ENCODE measurements around the gene ZYG11A.
"Not testable (repeated sequence)": the region's sequence is repeated elsewhere in the genome, so short reads cannot be mapped to it uniquely, and the experiment has no call there.

Gene ZYG11A

DNA sequence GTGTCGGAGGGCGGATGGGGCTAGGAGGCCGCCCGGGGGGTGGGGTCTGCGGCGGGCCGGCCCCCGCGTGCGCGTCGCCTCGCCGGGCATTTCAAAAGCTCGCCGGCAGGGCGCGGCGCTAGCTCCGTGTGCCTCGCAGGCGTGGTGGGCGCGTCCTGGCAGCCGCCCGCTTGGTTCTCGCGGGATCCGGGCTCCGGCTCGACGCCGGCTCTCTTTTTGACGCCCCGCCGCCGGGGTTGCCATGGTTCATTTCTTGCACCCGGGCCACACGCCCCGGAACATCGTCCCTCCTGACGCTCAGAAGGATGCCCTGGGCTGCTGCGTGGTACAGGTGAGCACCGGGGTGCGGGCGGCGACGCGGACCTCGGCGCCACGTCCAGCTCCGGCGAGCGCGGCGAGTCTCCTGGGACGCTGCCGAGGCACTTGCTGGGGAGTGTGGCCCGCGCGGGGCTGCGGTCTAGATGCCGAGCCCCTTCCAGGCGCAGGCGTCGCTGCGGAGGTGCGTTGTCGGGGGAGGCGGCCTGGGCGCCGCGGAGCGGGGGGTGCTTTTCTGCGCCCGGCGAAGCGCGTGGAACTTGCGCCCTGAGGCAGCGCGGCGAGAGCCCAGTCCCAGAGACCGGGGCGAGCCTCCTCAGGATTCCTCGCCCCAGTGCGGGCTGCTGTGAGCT, at the start of gene ZYG11A:
ZYG11A (plus strand) TSS at position 118 of the 668 bp plus-strand sequence; CDS start at position 242, 124 bp downstream.
- DNase-seq: peak; percentile 80

DNA sequence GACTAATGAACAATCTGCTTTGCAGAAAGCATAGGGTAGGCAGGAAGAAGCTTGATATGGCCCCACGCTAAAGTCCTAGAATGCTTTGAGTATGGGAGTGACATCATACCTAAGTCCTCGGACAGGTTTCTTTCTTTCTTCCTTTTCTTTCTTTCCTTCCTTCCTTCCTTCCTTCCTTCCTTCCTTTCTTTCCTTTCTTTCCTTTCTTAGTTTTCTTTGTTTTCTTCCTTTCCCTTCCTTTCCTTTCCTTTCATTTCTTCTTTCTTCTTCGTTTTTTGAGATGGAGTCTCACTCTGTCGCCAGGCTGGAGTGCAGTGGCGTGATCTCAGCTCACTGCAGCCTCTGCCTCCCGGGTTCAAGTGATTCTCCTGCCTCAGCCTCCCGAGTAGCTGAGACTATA, 48.8 kb upstream of the ZYG11A start:
- DNase-seq: not testable (repeated sequence)

DNA sequence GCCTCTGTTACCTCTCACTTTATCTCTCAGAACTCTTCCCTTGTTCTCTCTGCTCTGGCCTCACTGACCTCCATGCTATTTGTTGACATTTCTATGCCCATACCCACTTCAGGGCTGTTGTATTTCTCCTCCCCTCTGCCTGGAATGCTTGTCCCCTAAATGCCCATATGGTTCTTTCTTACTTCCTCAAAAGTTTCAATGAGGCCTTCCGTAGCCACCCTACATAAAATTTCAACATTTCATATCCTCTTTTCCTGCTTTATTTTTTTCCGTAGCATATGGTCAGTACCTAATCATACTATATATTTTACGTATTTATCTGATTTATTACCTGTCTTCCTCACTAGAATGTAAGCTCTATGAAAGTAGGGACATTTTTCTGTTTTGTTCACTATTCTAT, 47.1 kb upstream of the ZYG11A start:
- DNase-seq: no peak

DNA sequence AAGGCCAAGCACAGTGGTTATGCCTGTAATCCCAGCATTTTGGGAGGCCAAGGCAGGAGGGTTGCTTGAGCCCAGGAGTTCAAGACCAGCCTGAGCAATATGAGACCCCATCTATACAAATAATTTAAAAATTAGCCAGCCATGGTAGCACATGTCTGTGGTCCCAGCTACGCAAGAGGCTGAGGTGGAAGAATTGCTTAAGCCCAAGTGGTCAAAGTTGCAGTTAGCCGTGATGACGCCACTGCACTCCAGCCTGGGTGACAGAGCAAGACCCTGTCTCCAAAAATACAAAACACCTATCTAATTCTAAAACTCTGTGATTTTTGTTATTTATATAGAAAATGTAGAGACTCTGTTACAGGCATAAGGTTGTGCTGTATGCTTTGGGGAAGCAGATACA, 44.2 kb upstream of the ZYG11A start:
- no peak for DNase-seq

DNA sequence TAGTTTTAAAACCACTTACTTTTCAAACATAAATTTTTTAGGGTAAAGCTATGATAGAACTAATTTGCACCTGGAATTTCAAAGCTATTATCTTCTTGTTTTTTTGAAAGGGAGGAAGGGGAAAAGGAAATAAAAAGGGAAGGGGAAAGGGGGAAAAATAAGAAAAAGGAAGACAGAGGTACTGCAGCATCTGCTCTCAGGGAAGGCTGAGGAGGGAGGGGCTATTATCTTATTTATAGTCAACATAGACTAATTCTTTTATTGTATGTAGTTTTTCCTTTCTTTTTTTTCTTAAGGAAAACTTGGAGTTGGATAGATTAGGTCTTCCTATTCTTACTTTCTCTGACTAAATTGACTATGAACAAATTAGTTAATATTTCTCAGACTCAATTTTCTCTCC, 41.5 kb upstream of the ZYG11A start:
- DNase-seq: no peak

DNA sequence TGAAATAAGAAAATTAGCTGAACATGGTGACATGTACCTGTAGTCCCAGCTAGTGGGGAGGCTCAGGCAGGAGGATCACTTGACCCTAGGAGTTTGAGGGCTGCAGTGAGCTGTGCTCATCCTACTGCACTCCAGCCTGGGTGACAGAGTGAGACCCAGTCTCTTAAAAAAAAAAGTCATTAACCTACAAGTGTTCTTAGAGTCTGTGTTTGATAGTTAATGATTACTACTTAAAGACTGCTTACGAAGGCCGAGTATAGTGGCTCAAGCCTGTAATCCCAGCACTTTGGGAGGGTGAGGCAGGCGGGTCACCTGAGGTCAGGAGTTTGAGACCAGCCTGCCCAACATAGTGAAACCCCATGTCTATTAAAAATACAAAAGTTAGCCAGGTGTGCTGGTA, 38.5 kb upstream of the ZYG11A start:
- not testable (repeated sequence) for DNase-seq

DNA sequence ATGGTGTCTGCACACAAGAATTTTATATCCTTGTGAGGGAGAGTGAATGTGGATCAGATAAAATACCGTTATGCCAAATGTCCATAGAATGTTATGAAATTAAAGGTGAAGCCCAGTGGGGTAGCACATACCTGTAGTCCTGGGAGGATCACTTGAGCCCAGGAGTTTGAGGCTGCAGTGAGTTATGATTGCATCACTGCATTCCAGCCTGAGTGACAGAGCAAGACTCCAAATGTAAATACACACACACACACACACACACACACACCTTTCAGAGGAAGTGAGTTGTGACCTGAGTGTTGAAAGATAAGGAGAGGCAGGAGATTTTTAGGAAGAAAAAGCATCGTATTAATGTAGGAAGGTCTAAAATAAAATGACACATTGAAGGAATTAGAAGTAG, 28.1 kb upstream of the ZYG11A start:
- DNase-seq: no peak

DNA sequence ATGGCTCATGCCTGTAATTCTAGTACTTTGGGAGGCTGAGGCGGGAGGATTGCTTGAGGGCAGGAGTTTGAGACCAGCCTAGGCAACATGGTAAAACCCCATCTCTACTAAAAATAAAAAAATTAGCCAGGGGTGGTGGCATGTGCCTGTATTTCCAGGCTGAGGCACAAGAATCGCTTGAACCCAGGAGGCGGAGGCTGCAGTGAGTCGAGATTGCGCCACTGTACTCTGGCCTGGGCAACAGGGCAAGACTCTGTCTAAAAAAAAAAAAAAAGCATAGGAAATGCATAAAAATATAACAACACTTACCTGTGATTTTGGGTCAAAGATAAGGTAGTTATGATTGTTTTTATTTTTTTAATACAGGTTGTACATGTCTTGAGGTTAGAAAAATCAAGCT, 21.7 kb upstream of the ZYG11A start:
- not testable (repeated sequence) for DNase-seq

DNA sequence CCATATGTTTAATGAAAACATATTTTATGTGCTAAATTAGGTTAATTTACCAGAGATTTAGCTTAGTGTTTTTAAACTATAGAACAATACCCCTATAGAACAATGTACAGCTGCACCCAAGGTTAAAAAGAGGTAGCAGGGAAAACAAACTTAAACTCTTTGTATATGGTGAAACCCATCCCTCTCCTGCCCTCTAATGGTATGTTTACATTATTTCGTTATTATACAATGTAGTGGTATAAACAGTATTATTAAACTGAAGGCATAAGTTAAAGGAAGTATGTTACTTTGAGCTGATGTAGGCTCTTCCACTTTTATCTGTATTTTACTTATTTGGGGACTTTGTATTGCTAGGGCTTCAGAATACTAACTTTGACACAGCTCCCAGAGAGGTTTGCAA, 16.7 kb upstream of the ZYG11A start:
- DNase-seq: no peak

DNA sequence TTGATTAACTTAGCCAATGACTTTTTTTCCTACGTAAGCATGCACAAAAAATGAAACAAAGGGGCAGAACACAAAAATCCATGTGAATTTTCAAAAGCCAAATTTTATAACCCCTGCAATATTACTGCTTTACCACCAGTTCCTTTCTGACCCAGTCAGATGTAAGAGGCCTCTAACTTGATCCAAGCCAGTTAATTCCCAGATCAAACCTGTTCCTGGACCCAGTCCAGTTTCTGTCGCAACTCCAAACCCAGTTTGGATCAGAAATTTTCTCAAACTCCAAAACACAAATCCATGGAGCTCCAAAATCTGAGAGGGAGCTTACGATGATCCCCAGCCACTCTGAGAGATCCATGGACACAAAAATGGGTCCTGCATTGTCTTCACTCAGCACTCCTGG, 7.8 kb upstream of the ZYG11A start:
- DNase-seq: no peak

DNA sequence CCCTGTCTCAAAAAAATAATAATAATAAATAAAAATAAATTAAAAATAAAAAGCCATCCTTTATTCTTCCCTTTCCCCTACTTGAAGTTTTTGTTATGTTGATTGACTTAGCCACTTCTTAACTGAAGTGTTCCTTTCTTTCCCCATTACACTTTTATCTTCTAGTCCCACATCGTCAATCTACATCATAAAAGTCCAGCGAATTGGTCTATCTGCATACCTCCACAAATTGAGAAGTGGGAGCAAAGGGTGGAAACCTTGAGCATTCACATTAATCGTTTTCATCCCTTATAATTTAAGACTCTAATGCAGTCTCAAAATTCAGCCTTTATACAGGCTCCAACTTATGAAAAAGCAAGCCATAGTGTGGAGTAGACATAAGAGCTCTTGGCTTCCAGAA, 6.5 kb upstream of the ZYG11A start:
- no peak for DNase-seq

DNA sequence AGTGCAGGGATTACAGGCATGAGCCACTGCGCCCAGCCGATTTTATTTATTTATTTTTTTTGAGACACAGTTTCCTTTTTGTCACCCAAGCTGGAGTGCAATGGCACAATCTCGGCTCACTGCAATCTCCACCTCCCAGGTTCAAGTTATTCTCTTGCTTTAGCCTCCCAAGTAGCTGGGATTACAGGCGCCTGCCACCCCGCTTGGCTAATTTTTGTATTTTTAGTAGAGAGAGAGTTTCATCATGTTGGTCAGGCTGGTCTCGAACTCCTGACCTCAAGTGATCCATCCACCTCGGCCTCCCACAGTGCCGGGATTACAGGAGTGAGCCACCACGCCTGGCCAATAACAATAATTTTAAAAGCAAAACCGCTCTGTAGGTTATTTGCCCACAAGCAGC, 3.4 kb upstream of the ZYG11A start:
- not testable (repeated sequence) for DNase-seq

DNA sequence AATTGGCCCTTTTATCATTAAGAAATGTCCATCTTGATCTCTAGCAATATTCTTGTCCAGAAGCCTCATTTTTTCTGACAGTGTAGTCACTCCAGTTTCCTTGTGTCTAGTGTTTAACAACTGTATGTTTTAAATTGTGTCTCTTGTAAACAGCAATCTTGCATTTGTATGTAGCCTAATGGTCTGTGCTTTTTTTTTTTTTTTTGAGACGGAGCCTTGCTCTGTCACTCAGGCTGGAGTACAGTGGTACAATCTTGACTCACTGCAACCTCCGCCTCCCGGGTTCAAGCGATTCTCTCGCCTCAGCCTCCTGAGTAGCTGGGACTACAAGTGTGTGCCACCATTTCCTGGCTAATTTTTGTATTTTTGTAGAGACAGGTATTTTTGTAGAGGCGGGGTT, 2.6 kb downstream of the ZYG11A start:
- not testable (repeated sequence) for DNase-seq

DNA sequence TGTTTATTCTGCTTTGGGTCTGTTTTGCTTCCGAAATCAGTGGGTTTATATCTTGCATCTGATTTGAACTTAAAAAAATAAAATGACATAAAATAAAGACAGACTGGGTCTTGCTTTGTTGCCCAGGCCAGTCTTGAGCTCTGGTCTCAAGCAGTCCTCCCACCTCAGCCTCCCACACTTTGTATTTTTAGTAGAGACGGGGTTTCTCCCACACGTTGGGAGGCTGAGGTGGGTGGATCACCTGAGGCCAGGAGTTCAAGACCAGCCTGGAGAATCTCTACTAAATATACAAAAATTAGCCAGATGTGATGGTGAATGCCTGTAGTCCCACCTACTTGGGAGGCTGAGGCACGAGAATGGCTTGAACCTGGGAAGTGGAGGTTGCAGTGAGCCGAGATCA, 5.9 kb downstream of the ZYG11A start:
- DNase-seq: no peak

DNA sequence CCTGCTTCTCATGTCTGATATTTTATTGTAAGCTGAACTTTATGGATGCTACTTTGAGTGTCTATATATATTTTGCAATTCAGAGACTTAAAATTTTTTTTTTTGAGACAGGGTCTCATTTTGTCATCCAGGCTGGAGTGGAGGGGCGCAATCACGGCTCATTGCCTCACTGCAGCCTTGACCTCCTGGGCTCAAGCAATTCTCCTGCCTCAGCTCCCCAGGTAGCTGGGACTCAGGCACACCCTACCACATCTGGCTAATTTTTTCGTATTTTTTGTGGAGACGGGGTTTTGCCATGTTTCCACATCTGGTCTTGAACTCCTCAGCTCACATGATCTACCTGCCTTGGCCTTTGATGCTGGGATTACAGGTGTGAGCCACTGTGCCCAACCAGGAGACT, 8.4 kb downstream of the ZYG11A start:
- DNase-seq: no peak

DNA sequence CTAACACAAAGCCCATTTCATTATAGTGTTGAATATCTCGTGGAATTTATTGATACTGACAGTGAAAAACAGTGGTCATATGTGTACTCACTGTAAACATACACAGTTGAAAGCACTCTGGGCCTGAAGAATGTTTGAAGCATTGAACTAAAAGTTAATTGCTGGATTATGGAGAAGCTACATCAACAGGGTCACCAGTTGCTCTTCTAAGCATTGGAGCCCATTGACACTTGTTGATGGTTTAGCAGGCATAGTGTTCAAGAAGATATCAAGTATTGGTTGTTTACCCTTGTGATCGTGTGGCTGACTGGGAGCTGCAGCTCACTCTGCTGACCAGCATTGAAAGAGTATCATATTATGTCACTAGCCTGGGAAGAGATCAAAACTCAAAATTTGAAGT, 10.3 kb downstream of the ZYG11A start:
- DNase-seq: no peak

DNA sequence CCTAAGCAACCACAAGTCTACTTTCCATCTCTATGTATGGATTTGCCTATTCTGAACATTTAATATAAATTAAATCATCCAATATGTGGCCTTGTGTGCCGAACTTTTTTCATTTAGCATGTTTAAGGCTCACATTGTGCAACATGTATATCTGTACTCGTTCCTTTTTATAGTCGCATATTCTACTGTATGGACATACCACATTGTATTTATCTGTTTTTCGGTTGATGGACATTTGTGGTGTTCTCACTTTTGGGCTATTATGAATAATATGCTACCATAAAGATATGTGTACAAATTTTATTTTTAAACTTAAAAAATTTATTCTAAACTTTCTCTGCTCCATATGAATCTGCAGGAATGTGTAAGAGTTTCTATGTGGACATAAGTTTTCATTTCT, 13.0 kb downstream of the ZYG11A start:
- DNase-seq: no peak

DNA sequence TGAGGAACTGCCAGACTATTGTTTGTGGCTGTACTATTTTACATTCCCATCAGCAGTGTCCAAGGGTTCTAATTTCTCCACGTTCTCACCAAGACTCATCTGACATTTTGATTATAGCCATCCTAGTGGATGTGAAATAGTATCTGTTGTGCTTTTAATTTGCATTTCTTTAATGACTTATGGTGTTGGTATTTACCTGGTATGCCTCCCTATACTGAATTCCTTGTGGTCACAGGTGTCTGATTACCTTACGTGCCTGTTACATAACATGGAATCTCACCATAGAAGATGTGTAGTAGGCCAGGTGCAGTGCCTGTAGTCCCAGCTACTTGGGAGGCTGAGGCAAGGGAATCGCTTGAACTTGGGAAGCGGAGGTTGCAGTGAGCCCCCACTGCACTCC, 13.5 kb downstream of the ZYG11A start:
- no peak for DNase-seq

DNA sequence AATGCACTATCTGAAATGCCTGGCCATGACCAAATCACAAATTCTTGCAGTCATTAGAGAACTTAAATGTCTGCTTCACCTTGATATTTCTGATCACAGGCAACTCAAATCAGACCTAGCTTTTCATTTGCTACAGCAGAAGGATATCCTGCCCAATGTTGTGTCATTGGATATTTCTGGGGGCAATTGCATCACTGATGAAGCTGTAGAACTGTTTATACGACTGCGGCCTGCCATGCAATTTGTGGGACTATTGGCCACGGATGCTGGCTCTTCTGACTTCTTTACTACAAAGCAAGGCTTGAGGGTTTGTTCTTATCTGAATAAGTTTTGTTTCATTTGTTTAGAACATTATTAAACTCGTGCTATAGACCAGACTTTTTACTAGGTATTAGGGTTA, 14.9 kb downstream of the ZYG11A start:
- no peak for DNase-seq

DNA sequence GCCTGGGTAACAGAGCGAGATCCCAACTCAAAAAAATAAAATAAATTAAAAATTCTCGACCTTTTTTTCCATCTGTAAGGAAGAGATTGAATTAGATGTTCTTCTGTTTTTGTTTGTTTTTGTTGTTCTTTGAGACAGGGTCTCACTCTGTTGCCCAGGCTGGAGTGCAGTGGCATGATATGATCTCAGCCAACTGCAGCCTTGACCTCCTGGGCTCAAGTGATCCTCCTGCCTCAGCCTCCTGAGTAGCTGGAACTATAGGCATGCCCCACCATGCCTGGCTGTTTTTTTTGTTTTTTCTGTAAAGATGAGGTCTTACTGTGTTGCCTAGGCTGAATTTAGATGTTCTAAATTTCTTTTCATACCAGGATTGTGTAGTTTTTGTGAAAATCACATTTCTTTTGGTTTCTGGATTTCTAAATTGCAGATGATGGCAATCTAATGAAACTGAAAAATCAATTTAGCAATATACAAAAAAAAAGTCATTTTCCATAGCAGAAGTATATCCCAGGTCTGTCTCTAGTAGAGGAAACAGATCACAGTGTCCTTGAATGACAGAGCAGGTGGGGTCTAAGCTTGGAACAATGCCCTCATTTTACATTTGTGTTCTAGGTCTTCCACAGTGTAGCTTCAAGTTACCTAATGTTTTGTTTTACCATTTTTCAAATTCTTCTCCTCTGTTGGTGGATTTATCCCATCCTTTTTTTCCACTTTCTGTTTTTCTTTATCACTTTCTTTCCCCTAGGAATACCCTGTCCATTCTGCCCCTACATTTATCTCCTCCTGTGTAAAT, 20.3 kb downstream of the ZYG11A start:
- DNase-seq: no peak

DNA sequence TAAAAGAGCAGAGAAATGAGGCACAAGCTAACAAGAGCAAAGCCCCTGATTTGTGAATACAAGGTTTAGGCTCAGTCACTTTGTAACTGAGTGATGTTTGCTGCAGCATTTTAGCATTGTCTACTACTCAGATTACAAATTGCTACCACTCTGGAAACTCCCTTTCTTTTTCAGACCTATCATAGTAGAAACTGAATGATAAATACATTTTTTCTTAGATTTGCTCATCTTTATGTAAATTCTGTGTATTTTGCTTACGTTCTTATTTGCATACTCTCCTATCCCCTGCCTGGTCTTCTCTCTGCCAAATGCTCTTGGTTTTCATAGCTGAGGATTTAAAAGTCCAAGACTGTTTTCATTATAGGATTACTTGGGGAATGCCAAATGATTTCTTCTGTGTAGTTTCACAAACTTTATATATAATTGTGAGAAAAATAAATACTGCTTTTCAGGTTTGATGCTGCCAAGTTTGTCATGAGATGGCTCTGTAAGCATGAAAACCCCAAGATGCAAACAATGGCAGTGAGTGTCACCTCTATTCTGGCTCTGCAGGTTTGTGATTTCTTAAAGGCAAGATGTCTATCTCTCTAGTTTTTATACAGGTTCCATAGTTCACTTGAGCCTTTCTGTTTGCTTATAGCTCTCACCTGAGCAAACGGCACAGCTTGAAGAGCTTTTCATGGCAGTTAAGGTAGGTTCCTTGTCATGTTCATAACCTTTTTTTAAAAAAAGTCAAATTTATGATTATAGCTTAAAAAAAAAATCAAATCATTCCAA, 24.7 kb downstream of the ZYG11A start:
- DNase-seq: peak; percentile 61

DNA sequence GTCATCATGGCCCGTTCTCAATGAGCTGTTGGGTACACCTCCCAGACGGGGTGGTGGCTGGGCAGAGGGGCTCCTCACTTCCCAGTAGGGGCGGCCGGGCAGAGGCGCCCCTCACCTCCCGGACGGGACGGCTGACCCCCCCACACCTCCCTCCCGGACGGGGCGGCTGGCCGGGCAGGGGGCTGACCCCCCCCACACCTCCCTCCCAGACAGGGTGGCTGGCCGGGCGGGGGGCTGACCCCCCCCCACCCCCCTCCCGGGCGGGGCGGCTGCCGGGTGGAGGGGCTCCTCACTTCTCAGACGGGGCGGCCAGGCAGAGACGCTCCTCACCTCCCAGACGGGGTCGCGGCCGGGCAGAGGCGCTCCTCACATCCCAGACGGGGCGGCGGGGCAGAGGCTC, 27.2 kb downstream of the ZYG11A start:
- DNase-seq: not testable (repeated sequence)

DNA sequence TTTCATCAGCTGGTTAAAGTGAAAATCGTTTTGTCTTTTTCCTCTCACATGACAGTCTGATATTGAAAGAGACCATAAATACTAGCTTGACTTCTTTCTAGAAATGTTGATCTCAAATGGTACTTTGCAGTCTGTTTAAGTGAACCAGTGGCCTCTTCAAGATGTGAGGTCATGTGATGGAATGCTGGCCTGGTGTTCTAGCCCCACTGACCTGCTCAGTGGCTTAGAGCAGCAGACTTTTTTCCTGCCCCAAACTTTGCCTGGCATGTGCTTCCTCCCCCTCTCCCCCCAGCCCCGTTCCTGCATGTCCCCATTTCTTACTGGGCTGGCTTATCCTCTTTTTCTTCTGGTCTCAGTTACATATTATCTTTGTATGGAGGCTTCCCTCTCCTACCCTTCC, 34.3 kb downstream of the ZYG11A start:
- no peak for DNase-seq

DNA sequence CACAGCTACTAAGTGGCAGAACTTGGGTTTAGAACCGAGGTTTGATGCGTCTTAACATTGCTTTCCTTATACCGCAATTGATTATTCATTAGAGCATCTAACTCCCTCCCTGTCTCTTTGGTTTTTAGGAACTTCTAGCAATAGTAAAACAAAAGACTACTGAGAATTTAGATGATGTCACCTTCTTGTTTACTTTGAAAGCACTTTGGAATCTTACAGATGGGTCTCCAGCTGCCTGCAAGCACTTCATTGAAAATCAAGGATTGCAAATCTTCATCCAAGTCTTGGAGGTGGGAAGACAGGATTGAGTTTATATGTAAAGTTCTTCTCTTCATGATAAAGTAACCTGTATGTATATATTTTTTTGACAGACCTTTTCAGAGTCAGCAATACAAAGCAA, 35.0 kb downstream of the ZYG11A start:
- no peak for DNase-seq
